Smooth muscle cell of the brain vasculature (primary cell): ENCODE data around the gene FBXL14.

ENCODE experiments used
- DNase-seq: peaks from one replicate; pipeline ENCODE4 v3.0.0-alpha.2; 2012; ENCODE audit warnings: low read depth, low spot score

Gene FBXL14

DNA sequence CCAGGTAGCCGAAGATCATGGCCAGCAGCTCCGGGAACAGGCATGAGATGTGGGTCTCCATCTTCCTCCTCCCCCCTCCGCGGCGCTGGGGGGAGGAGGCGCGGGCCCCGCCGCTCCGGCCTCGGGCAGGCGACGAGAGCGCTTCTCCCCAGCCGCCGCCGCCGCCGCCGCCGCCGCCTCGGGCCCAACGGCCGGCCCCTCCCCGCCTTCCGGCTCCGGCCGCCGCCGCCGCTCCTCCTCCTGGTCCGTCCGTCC is 448 bp downstream of the FBXL14 start:
- no peak for DNase-seq

DNA sequence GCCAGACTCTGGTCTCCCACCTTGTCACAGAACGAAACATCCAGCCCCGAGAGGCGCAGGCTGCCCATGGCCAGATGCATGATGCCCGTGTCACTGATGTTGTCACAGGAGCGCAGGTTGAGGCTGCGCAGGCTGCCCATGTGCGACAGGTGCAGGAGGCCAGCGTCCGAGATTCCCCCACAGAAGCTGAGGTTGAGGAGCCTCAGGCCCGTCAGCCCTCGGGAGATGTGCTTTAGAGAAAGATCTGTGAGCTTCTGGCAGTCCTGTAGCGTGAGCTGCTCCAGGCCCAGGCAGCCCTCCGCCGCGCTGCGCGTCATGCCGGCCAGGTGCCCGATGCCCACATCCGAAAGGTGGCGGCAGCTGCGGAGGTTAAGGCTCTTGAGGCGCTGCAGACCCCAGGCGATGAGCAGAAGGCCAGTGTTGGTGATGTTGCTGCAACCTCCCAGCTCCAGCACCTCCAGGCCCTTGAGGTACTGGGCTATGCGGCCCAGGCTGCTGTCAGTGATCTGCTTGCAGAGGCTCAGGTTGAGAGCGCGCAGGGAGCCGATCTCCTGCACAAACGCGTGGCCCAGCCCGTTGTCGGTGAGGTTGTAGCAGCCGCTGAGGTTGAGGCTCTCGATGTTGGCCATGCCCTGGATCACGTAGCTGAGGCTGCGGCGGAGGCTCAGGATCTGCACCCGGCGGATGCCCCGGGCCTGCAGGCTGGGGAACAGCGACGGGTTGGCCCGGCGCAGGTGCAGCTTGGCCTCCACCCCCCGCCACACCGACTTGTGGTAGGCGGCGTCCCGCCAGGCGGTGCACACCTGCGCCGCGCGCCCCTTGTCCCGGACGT is 991 bp downstream of the FBXL14 start:
- no peak for DNase-seq

DNA sequence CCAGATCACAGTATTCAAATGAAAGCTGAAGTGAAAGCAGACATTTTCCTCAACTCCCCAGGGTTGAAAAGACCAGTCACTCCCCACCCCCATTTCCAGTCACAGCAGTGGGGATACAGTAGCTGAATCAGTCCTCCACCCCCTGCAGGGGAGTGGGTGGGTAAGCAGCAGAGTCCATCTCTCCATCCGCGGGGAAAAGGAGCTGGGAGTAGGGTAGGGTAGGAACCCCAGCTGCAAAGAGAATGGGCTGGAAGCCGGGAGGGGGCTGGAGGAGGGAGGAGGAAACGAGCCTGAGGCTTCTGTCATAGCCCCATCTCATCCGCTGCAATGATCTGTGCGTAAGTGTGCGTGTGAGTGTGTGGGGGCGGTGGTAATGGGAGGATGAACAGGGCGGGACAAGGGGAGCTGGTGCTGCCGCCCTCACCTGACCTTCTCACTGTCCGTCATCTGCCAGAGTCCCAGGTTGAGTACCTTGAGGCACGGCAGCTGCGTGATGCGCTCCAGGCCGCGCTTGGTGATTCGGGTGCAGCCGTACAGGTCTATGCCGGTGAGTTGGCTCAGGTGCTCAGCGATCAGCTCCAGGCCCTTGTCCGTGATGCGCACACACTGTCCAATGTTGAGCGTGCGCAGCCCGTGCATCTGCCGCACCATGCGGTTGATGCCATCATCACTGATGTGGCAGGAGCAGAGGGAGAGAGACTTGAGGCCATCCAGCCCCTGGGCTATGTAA is 1.8 kb downstream of the FBXL14 start:
- no peak for DNase-seq

DNA sequence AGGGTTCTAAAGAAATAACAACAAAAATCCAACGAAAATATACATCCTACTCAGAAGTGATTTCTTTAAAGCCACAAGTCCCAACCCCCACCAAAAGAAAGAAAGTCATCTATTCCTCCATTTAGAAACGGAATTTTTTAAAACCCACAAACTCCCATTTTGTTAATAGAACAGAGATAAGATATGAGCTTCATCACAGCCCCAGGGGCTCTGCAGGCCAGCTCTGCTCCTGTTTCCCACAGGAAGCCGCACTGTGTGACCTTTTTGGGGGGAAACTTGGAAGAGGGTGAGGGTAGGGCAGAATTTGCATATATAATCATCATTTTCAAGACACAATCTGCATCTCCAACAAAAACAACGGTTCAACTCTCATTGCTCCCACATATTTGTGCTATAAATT is 2.8 kb downstream of the FBXL14 start:
- no peak for DNase-seq

DNA sequence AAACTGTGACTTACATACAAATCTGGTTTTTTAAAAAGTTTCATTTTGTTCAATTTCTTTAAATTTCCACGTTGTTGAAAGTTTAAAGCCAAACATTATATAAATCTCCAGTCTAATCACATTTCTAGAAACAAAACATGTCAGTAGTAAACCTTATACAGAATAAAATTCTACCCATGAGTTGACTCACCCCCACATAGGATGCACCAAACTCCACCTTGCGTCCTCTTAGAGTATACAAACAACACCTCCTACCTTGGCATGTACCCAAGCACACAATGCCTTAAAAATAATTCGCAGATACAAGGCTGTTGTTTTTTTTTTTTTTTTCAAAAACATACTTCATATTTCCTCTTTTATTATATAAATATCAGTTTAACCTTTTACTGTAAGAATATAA is 3.3 kb downstream of the FBXL14 start:
- no peak for DNase-seq

DNA sequence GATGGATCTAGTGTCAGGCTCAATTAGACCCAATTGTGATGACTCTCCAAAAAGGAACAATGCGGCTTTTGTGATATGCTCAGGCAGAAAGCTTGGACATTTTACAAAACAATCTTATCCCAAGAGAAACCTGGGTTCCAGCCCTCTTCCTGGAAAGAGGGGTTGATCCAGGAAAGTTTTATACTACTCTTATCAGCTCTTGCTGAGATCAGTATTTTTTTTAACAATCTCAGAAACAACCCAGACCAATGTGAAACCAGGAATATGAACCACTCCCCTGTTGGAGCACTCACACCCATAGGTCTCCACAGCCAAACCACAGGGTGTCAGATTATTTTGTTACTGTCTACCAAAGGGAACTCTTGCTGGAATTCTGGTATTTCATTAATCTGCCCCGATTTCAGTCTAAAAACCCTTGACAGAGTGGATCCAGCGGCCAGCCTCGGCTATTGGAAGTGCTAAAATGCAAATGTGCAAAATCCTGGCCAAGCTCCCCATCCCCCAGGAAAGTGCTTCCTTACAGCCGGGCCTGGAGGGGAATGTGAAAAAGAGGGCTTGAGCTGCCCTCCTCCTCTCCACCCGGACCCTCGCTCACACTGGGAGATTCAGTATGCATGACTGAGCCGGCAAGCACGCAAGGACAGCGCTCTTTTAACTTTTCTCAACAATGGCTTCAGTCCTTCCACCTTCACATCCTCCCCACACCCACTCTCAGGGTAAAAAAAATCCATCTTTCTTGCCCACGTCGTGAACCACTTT is 4.0 kb downstream of the FBXL14 start:
- DNase-seq: no peak

DNA sequence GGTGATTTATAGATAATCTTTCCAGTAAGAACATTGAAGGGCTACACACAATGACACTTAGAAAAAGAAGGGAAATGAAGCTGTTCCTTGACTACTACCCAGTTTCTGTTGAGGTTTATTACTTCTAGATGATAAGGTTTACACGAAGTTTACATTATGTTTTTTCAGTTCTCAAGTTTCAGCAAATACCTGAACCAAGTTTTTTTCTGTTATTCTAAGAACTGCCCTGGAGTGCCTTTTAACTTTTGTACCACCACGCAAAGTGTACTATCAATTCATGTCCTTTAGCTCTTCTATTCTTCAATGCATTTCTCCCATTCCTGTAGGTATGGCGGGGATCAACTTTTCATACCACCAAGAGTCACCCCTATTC is 5.8 kb downstream of the FBXL14 start:
- no peak for DNase-seq

DNA sequence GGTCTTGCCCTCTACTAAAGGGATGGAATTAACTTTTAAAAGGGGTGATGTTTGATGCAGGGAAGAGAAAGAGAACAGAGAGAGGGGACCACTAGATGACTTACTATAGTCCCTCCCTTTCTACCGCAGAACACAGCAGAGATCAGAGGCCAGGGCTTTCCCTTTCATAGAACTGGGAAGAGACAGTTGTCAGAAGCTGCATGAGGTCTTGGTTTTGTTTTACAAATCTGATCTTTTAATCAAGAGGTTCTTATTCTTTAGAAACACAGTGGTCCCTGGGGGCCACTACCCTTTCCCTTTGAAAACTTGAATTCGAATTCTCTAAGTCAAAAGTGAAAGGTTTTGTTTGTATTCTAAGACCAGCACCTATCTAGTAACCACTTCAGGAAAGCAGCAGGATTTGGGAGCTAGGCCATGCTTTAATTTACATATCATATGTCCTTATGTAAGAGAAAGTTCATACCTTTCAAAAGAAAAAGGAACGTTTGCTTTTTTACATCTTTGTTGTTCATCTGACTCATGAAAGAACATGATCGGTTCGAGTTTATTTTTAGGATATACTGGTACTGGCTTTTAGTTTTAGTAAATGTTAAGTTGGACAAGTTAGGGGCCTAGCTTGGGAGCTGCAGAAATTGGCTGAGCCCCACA is 6.3 kb downstream of the FBXL14 start:
- peak; percentile 79 for DNase-seq

DNA sequence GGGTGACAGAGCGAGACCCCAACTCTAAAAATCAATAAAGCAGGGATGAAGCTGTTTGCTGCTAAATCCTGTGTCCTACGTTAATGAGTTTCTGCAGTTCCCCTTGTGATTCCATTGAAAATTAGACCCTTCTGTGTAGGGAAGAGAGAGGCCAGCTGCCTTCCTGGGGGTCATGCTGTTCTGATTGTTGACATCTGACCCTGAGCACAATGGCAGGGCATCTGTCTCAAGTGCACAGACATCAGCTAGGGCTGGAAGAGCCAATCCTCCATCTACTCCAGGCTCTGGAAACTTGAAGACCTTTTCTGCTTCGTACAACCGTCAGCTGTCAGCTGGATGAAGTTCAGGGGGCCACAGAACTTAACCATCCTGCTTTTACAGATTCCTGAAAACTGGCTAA is 10.1 kb downstream of the FBXL14 start:
- no peak for DNase-seq

DNA sequence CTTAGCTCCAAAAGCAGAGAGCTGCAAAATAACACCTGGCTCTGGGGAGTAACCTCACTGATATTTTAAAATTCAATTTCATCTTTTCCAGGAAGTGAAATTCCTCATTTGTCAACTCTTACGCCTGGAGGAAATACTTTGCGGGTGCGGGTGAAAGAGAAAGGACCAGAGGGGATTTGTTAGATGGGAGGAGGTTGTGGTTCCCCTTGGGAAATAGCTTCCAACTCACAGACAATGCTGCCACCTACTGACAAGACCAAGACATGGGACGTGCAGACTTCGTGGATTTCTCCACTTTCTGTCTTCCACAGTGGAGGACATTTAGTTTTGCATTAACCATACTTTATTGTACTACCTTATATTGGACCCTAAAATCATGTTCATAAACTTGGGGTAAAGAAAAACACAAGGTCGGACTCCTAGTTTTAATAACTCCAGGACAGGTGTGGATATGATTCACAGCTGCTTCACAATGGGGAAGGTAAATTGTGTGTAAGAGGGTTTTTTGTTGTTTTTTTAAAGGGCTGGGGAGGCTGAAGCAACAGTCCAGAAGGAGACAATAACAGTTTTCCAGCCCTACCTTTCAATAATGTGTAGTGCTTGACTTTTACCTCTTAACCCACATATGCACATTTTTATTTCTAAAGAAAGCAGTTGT is 10.8 kb downstream of the FBXL14 start:
- peak; percentile 80 for DNase-seq

DNA sequence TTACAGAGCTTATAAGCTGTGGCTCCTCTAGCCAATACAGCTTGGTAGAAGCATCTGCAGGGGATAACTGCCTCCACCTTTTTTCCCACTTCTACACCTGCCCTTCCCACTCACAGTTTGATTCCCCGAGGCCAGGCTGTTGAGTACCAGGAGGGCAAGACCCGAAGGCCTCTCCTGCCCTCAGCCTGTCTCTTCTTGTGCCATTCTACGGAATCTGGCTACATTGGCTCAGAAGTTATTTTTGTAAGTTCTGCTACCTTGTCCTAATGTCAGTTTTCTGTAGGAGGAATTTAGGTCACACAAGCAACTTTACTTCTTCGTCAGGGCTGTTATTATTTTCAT is 11.7 kb downstream of the FBXL14 start:
- DNase-seq: no peak

DNA sequence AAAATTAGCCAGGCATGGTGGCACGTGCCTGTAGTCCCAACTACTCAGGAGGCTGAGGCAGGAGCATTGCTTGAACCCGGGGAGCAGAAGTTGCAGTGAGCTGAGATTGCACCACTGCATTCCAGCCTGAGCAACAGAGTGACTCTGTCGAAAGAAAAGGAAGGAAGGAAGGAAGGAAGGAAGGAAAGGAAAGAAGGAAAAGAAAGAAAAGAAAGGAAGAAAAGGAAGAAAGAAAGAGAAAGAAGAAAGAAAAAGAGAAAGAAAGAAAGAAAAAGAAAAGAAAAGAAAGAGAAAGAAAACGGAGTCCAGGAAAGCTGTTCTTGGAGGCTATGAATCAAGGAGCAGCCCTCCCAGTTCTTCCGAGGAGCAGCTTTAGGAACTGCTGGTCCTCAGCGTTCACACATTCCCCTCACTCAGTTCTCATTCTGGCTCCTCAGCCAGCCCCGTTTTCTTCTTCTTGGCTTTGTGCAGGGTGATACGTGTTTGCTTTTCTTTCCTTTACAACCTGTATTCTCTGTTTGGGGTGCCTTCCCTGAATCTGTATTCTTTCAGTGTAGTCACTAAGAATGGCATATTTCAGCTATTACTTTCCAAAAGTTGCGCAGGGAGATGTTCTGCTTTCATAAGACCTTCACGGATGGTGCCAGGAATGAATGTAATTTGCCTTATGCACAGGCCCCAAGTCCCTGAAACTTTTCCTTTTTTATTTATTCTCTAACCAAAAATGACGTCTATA is 12.2 kb downstream of the FBXL14 start:
- DNase-seq: no peak

DNA sequence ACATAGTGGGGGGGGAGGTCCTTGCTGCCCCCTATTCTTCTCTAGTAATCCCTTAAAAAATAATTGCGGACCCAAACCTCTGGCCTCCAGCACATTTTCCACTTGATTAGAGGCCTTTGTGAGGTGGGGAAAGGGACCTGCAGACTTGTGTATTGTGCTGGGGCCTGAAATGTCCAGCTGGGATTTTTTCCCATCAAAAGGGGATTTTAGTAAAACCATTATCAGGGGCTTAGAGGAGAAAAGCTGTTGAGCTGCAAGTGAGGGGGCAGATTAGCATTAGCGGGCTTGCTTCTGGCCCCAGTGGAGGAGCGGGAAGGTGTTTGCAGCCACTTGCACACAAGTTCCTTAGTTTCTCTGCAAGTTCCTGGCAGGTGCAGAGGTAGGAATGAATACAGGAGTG is 13.9 kb downstream of the FBXL14 start:
- no peak for DNase-seq

DNA sequence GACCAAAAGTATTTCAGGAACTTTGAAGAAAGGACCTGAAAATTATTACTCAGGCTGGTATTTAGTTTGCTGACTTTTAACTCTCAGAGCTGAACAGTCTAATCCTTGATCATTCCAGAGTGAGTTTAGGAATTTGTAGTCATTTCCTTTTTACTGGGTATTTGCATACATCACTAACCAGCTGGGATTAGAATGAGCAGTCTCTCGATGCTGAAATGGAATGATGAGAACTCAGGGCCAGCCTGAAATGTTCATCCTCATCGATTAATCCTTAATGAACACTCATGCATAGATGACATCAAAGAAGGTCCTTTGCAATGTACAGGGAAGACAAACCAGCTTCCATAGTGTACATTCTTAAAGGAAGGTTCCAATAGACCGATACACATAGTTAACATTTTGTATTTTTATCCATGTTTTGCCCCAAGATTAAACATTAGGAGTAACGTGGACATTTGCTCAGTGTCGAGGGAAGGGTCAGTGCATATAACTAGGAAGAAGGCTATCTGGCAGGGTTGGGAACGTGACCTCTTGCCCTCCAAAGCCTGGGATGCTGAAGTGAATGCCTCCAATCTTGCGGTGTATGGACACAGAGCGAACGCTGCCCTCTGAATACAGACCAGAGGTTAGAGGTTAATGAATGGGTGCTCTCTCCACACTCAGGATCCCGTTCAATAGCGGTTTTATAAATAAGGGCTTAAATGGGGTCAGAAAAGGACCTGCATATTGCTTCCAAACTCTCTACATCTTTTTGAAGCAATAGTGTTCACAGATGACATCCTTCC is 14.5 kb downstream of the FBXL14 start:
- DNase-seq: no peak

DNA sequence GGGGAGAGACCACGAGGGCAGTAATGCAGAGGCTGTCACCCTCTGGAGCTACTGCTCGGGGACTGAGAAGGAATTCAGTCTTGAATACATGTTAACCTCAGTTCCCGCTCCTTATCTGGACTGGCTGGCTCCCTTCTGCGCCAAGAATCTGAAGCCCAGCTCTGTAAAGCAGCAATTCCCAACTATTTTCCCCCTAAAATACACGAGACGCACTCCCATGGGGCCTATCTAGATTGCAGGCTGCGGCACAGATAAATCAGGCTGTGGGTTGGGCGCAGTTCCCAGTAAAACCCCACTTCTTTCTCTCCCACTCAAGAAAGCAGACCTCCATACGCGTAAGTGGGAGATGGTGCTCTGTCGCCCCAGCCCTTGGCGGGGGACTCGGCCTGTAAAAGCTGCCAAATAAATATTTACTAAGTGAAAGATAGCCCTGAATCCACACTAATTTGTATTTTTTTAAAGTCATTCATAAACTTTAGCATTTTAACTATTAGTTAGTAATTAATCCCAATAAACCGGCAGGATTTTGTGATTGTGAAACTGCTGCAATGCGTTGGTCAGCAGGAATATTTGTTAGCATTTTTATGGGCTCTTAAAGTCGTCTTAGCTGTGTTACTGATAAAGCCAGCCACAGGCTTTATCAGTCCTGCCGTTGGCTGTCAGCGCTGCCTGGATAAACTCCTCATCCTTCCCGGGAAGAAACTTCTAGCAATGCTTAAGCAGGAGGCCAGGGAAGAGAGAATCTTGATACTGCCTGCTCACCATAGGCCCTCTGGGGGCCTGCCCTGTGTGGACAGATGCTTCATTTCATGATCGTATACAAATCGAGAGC is 17.8 kb downstream of the FBXL14 start:
- DNase-seq: no peak

DNA sequence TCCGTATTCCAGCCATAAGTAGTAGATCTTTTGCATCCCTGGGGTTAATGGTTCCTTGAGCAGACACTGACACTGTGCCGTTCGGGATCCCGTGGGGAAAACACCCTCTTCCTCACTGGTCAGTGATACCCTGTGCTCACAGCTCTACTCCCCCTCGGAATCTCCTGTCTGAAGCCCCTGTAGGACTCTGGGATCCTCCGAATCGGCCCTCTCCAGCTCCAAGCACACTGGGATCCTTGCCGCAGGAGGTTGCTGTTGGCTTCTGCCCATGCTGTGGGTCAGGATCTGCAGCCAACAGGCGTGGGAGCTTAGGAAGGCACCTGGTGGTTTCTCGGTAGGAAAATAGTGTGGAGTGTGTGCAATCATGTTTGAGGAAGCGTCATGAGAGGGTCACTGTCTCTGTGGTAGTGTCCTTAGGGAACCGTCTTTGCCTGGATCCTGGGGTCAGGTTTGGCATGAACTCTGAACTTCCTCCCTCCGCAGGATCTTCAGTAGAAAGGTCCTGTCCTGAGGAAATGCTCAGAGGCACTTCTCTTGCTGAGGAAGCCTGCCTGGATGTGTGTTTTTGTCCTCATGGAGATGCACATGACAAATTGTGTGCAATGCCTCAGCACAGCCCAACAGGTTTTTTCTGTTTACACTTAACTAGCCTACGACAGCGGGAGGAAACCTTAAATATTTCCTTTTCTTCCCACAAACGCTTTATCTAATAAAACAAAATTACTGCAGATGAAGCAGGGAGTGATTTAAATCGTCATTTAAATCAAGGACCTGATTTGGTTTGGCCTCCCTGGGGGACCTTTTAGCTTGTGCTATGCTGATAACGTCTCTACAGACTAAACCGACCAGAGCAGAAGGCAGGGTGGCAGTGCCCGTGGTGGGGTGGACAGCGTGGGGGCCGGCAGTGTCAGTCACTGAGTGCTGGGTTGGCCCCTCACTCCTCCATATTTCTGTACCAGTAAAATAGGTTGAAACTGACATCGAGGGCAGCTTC is 18.7 kb downstream of the FBXL14 start:
- DNase-seq: peak; percentile 72

DNA sequence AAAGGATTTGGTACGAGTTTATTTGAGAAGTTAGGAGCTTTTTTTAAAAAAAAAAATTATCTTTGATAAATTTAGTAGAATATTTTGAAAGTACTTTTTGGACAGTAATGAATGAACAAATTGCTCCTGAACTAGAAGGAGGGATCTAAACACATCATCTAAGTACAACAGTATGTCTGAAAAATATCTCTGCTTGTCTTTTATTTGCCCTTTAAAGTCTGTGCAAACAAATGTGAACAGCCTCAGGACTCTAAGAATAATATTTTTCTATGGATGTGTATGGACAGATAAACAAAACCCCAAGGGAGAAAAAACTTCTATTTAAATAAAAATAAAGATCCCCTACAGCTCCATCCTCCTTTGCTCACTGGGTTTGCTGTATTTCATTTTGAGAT is 19.5 kb downstream of the FBXL14 start:
- peak; percentile 57 for DNase-seq
